ENCODE measurements around the gene GPD1L.
"Not testable (repeated sequence)": the region's sequence is repeated elsewhere in the genome, so short reads cannot be mapped to it uniquely, and the experiment has no call there.

DNA sequence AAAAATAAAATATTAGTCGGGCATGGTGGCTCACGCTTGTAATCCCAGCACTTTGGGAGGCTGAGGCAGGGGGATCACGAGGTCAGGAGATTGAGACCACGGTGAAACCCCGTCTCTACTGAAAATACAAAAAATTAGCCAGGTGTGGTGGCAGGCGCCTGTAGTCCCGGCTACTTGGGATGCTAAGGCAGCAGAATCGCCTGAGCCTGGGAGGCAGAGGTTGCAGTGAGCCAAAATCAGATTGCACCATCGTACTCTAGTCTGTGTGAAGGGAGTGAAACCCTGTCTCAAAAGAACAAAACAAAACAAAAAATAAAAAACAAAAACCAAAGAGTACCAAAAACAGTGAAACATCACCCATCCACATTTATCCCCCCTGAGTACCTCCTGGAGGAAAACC, 1.8 kb downstream of the GPD1L start:
- TF ChIP-seq, protein P1, sequence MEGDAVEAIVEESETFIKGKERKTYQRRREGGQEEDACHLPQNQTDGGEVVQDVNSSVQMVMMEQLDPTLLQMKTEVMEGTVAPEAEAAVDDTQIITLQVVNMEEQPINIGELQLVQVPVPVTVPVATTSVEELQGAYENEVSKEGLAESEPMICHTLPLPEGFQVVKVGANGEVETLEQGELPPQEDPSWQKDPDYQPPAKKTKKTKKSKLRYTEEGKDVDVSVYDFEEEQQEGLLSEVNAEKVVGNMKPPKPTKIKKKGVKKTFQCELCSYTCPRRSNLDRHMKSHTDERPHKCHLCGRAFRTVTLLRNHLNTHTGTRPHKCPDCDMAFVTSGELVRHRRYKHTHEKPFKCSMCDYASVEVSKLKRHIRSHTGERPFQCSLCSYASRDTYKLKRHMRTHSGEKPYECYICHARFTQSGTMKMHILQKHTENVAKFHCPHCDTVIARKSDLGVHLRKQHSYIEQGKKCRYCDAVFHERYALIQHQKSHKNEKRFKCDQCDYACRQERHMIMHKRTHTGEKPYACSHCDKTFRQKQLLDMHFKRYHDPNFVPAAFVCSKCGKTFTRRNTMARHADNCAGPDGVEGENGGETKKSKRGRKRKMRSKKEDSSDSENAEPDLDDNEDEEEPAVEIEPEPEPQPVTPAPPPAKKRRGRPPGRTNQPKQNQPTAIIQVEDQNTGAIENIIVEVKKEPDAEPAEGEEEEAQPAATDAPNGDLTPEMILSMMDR (conservative IDR thresholded peaks at IDR 0.05; ENCODE audit: low read depth, low read length), result not testable (repeated sequence)
- TF ChIP-seq MXI1 (IDR thresholded peaks at IDR 0.05; ENCODE audit: borderline replicate concordance, low read depth, low read length); POLR2A (IDR thresholded peaks at IDR 0.05; ENCODE audit: low read depth, low read length); SMC3 (IDR thresholded peaks at IDR 0.05; ENCODE audit: low read depth, low read length); BHLHE40 (IDR thresholded peaks at IDR 0.05; ENCODE audit: low read depth, low read length); CEBPB (IDR thresholded peaks at IDR 0.05; ENCODE audit: low read depth, low read length); CHD1 (IDR thresholded peaks at IDR 0.05; ENCODE audit: low read depth, low read length): not testable (repeated sequence)
